Endodermal cell (in vitro differentiated cells): ENCODE measurements around the gene MACROD2. TPM values are rescaled to one million over a fixed set of nuclear protein-coding genes. Genes with fewer than 3 reads are reported as not detected.

Source experiments
- DNase-seq: peaks from one replicate; pipeline ENCODE4 v3.0.0-alpha.2; 2017
- H3K27ac ChIP-seq: 2 replicates; pipeline ENCODE4 v1.5.1; 2013; ENCODE audit warnings: mild to moderate bottlenecking, low read depth, low read length, moderate library complexity
- H3K27me3 ChIP-seq: 2 replicates; pipeline ENCODE4 v1.6.1; 2013; ENCODE audit warnings: mild to moderate bottlenecking, low read length, moderate library complexity; ENCODE audit not compliant: insufficient read depth, control insufficient read depth, poor library complexity, severe bottlenecking
- H3K36me3 ChIP-seq: 2 replicates; pipeline ENCODE4 v1.7.0; 2013; ENCODE audit warnings: mild to moderate bottlenecking, low read length, moderate library complexity; ENCODE audit not compliant: control insufficient read depth, insufficient read depth
- H3K4me1 ChIP-seq: one replicate; pipeline ENCODE4 v1.7.0; 2013; ENCODE audit warnings: low read length; ENCODE audit not compliant: control insufficient read depth, insufficient read depth
- H3K4me3 ChIP-seq: 2 replicates; pipeline ENCODE4 v1.5.1; 2013; ENCODE audit warnings: mild to moderate bottlenecking, low read length, moderate library complexity
- H3K9ac ChIP-seq: 2 replicates; pipeline ENCODE4 v1.6.1; 2013; ENCODE audit warnings: mild to moderate bottlenecking, low read length, moderate library complexity; ENCODE audit not compliant: poor library complexity, severe bottlenecking; ENCODE audit errors: extremely low read depth
- H3K9me3 ChIP-seq: 2 replicates; pipeline ENCODE4 v1.6.1; 2013; ENCODE audit warnings: mild to moderate bottlenecking, low read length, moderate library complexity; ENCODE audit not compliant: control insufficient read depth
- H3K27ac Mint-ChIP-seq: 2 replicates; pipeline ENCODE4 v1.8.0; 2020; ENCODE audit warnings: mixed read lengths
- H3K27me3 Mint-ChIP-seq: 2 replicates; pipeline ENCODE4 v1.8.0; 2021; ENCODE audit warnings: mild to moderate bottlenecking, mixed read lengths; ENCODE audit not compliant: insufficient read depth
- H3K36me3 Mint-ChIP-seq: 2 replicates; pipeline ENCODE4 v1.8.0; 2020; ENCODE audit warnings: low read depth, mixed read lengths
- H3K4me1 Mint-ChIP-seq: 2 replicates; pipeline ENCODE4 v1.8.0; 2020; ENCODE audit warnings: mixed read lengths
- H3K4me3 Mint-ChIP-seq: 2 replicates; pipeline ENCODE4 v1.8.0; 2020; ENCODE audit warnings: mild to moderate bottlenecking, moderate library complexity, mixed read lengths
- H3K9me3 Mint-ChIP-seq: 2 replicates; pipeline ENCODE4 v1.8.0; 2020; ENCODE audit warnings: mild to moderate bottlenecking, mixed read lengths
- CTCF ChIP-seq: fragments of 200-600 bp; sonication (generic); conservative IDR thresholded peaks from 2 replicates; pipeline ENCODE4 v1.5.0; 2021; ENCODE audit warnings: antibody characterized with exemption, mild to moderate bottlenecking
- WGBS, 2 experiments: methylation state at CpG; one replicate each; pipeline versions ENCODE4 v1.1.5 to v1.1.7; 2013; ENCODE audit warnings: missing lambda C conversion rate in 2 of 2, mixed read lengths in 1 of 2; ENCODE audit not compliant: insufficient coverage in 1 of 2, insufficient read length in 1 of 2; 5-methylcytosine and 5-hydroxymethylcytosine counted together
- total RNA-seq, 2 donors: library from RNA; stranded (reverse); fragmentation: NEBNext Ultra II Directional in 1 of 2; extraction: Animal tissue kit (Norgen Biotek cat#: 25700) in 1 of 2; gene quantifications; 2 replicates in 1 of 2; 3 replicates in 1 of 2; pipeline ENCODE4 v1.2.1, GENCODE V29; 2021

Gene MACROD2
- total RNA-seq, 2 donors from 2014 or later, result 2.3 to 4.8 TPM

GRCh38 chr20:16082051-16082550, 2086.8 kb downstream of the MACROD2 start:
- 83% methylated on average over 2 of the region's 2 CpGs; no CpG with 5 or more reads in 1 of the 2 experiments for WGBS, 2 experiments
- Histone ChIP-seq H3K9me3 (no peaks in the 10 kb centered on the region), H3K4me3 (no peak overlapping the region), H3K36me3 (no peaks in the 10 kb centered on the region), H3K27ac (no peak overlapping the region), H3K27me3 (no peaks in the 10 kb centered on the region), H3K4me1 (no peaks in the 10 kb centered on the region), H3K9ac (no peak overlapping the region)
- H3K27ac Mint-ChIP-seq, result no peak overlapping the region
- no peak overlapping the region for H3K4me3 Mint-ChIP-seq
- no peaks in the 10 kb centered on the region for H3K27me3 Mint-ChIP-seq
- peaks cover 2% of the 10 kb centered on the region for H3K9me3 Mint-ChIP-seq
- H3K4me1 Mint-ChIP-seq, result no peaks in the 10 kb centered on the region
- no peak for TF ChIP-seq CTCF
- no peak for DNase-seq
- H3K36me3 Mint-ChIP-seq, result no peaks in the 10 kb centered on the region

- H3K27ac Mint-ChIP-seq, result no peak overlapping the region
- no peaks in the 10 kb centered on the region for H3K4me1 ChIP-seq
- no peak overlapping the region for H3K4me3 ChIP-seq
- no peaks in the 10 kb centered on the region for H3K36me3 Mint-ChIP-seq
- H3K27me3 Mint-ChIP-seq, result no peaks in the 10 kb centered on the region
- H3K36me3 ChIP-seq, result no peaks in the 10 kb centered on the region
- no peak for TF ChIP-seq CTCF
- H3K9me3 ChIP-seq, result no peaks in the 10 kb centered on the region
- H3K27me3 ChIP-seq, result no peaks in the 10 kb centered on the region
- DNase-seq, result no peak
- H3K9me3 Mint-ChIP-seq, result peaks cover 2% of the 10 kb centered on the region
- no peaks in the 10 kb centered on the region for H3K4me1 Mint-ChIP-seq
- no peak overlapping the region for H3K27ac ChIP-seq
- no peak overlapping the region for H3K4me3 Mint-ChIP-seq
- no peak overlapping the region for H3K9ac ChIP-seq
Measured at GRCh38 chr20:16083639-16084280, 2088.4 kb downstream of the MACROD2 start.

GRCh38 chr20:16095226-16095625, 2099.9 kb downstream of the MACROD2 start:
- no peaks in the 10 kb centered on the region for H3K36me3 Mint-ChIP-seq
- Histone ChIP-seq H3K4me1 (no peaks in the 10 kb centered on the region), H3K4me3 (no peak overlapping the region), H3K27me3 (no peaks in the 10 kb centered on the region), H3K27ac (no peak overlapping the region), H3K36me3 (no peaks in the 10 kb centered on the region), H3K9me3 (peaks cover 11% of the 10 kb centered on the region), H3K9ac (no peak overlapping the region)
- peaks cover 4% of the 10 kb centered on the region for H3K9me3 Mint-ChIP-seq
- no peak overlapping the region for H3K27ac Mint-ChIP-seq
- H3K4me3 Mint-ChIP-seq, result no peak overlapping the region
- H3K27me3 Mint-ChIP-seq, result no peaks in the 10 kb centered on the region
- TF ChIP-seq CTCF, result no peak
- H3K4me1 Mint-ChIP-seq, result no peaks in the 10 kb centered on the region
- no peak for DNase-seq
- 94 to 100% methylated on average over 2 of the region's 2 CpGs for WGBS, 2 experiments
